T-helper 2 cell (primary cell): ENCODE results near the gene RNF144A.
"Not testable (repeated sequence)": the region's sequence is repeated elsewhere in the genome, so short reads cannot be mapped to it uniquely, and the experiment has no call there.

Experiments used
- DNase-seq, 5 experiments: peaks; one replicate each; pipeline versions ENCODE4 v3.0.0 to v3.0.0-alpha.2; 2012 to 2022

Gene RNF144A

DNA sequence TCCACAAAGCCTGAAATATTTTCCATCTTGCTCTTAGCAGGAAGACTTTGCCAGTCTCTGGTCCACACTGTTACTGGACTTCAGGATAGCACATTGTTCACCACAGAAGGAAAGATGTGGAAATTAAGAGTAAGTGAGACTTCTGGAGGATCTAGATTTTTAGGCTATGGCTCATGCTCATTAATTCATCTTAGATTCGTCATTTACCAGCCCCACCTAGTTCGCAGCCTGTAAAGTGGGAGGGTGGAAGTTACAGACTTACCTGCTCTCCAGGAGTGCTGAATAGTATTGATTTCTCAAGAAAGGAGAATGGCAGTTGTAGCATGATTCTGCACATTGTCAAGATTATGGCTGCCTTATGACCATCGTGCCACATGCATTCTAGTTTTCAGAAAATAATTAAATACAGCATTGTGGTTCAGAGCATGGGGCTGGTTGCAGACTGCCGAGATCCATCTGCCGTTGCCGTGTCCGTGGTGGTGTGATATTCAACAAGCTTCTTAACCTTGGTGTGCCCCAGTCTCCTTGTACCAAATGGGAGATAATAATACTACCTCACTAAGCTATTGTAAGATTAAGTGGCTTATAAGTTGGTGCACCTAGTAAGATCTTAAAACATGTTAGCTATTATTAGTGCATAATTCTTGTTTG lies 56.8 kb downstream of the RNF144A start:
- no peak for DNase-seq

DNA sequence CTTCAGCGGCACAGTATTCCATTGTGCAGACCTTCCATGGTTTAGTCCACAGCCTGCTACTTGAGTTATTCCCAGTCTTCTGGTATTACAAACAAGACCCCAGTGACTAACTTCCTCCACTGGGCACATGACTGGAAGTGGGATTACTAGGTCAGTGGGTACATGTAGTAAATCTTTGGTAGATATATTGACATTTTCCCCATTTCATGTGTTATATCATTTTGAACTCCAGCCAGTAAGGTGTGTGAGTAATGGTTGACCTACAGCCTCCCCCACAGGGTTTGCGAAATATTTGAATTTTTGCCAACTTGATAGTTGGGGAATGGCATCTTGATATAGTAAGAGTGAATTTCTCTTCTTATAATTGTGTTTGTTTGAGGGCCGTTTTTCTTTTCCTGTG lies 58.8 kb downstream of the RNF144A start:
- no peak for DNase-seq

DNA sequence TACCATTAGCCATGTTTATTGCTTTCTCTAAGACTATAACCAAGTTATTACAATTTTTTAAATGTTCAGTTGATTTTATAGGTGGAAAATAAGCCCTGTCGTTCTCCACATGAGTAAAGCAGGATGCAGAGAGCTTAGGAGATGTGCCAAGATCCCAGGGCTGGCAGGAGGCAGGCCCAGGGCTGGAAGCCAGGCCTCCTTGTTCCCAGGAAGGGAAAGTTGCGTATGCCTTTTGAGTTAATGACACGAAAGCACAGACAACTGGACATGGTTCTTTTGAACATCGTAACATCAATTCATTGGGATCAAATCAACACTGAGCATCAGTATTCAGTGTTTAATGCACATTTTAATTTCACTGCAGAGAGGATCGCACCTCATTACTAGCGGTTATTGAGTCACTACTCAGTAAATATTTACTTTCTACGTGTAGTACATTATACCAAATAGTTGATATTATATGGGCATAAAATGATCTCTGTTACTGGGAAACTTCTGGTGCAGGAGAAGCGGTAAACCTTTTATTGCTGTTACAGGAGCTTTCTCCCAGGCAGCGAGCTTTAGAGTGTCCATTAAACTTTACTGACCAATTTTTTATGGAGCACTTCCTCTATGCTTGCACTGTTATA lies 60.0 kb downstream of the RNF144A start:
- DNase-seq: no peak

DNA sequence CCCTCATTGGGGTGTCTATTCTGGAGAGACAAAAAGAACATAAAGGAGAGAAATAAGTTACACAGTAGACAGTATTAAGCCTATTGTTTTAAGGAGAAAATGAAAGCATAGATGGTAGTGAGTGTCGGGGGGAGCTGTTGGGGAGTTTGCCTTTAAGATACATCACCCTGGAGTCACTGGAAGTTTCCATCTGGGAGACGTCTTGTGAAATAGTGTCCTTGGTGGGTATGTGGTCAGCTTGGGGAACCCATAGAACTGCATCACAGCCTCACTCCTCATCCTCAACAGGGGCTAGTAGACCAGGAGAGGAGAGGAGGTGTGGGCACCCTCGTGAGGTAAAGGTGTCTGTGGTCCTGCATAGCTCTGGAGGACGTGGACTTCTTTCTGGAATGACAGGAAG lies 60.6 kb downstream of the RNF144A start:
- no peak for DNase-seq

DNA sequence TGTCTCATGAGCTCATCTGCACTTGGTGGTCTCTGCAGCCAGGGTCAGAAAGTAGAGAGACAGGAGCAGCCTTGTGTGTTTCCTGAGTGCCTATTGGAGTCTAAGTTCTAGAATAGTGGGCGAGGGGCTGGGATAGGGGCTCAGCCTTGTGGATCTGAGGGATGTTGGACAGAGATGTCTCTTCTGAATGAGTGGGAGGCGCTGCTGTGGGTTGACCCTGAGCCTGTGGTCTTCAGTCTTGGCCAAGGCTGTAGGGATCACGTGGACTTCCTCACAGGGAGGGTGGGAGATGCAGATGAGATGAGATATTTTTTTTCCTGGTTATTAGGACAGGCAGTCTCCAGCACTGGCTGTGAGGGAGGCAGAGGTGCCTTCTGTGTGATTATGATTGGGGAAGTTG lies 61.8 kb downstream of the RNF144A start:
- DNase-seq: no peak

DNA sequence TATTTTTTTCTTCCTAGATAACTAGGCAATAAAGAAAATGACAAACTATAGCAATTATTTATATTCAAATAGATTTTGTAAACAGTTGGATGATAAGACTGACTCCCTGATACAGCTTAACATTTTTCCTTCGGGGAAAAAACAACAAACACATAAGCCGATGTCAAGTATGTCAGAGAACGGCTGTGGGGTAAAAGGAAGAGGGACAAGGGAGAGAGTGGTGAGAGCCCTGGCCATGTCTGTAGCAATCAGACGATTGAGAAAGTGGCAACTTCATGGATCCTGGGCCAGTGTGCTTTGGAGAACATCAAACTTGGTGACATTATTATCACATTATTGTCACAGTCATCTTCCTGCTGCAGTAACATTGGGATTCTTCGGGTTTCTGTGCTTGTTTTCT lies 65.2 kb downstream of the RNF144A start:
- no peak for DNase-seq

DNA sequence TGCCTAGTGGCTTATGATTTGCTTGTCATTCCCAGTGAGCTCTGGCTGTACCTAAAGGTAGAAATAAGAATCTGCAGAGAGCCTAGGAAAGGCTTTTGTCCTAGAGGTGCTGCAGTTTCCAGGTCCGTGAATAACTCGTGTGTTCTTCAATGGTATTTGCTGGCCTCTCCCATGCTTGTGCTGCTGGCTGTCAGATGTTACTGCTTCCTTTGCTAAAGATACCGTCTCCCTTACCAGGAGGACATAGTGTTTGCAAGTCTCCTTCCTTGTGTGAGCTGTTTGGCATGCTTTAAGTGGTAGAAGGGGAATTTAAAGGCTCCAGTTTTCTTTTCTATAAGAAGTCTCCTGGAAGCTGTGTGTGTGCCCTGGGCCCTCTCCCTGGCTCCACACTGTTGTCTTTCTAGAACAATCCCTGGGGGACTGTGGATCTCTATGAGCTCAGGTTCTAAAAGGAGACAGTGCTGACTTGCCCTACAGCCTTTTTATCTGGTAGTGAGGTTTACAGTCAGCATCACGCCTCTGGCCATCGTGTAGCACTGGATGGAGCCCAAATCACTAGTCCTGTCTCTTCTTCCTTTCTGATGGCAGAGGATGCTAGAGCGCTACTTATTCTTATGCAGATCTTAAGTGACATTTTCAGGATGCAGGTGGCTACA lies 65.8 kb downstream of the RNF144A start:
- no peak for DNase-seq

DNA sequence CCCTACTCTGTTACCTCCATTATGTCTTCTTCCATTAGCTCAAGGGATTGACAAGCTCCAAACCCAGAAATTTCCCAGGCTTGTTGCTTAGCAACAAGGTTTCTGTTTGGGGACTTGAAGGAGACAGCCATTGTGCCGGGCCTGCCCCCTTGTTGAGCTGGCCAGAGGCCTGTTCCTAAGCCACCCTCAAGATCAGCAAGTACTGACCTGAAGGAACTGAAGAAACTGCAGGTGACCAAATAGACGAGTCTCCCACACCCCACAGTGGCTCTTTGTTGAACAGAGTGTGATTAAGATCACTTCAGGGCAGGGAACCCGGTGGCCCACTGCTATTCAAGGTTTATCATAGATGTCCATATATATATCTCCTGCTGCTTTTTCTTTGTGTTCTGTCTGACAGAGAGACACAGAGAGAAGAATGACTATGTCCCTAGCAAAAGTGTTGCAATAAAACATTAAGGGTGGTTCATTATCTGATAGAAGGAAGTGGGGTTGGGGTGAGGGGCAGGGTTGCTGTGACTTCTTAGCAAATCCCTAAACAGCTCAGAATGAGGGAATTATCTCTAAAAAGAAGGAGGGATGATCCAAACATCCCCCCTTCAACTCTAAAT lies 69.2 kb downstream of the RNF144A start:
- DNase-seq: no peak

DNA sequence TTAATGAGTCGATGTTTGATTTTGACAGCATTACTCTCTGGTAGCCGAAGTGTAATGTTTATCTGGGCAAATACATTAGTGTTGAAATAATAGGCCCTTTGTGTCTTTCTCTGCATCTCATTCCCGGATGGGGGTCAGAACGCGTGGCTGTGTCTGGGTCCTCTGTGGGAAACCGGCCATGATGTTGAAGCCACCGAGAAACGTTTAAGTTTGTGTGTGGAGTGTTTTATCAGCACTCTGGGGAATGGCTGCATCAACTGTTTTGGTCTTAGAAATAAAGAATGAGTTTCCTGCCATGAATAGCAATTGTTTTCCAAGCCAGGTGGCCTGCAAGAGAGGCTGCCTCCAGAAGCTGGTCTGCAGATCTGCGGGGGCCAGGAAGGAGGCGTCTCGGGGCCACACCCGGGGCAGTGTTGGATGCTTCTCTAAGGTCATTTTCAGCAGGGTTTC lies 69.7 kb downstream of the RNF144A start:
- DNase-seq: no peak

DNA sequence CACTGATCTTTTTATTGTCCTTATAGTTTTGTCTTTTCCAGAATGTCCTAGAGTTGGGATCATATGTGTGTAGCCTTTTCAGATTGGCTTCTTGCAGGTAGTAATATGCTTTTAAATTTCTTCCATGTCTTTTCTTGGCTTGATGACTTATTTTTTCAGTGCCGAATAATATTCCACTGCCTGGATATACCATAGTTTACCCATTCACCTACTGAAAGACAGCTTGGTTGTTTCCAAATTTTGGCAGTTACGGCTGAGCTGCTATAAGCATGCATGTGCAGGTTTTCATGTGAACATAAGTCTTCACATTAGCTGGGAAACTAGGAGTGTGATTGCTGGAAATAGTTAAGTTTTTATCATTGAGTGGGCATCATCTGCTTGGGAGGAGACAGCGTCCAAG lies 73.7 kb downstream of the RNF144A start:
- DNase-seq: no peak

DNA sequence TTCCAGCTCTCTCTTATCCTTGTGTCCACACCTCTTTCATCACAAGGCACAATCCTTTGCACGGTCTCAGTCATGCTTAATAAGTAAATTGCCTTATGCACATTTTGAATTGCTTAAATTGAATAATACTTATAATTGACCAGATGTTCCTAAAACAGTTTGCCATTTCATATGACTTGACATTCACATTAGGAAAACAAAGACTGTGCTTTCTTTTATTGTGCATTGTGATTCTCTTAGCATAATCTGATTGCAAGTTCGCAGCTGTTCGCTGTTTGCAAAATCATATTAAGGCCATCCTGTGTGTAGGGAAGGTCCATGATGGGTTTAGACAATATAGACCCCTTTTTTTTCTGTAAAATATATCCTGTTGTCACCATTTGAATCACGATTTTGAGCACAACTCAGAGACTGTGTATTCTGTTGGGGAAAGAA lies 75.6 kb downstream of the RNF144A start:
- DNase-seq: no peak

DNA sequence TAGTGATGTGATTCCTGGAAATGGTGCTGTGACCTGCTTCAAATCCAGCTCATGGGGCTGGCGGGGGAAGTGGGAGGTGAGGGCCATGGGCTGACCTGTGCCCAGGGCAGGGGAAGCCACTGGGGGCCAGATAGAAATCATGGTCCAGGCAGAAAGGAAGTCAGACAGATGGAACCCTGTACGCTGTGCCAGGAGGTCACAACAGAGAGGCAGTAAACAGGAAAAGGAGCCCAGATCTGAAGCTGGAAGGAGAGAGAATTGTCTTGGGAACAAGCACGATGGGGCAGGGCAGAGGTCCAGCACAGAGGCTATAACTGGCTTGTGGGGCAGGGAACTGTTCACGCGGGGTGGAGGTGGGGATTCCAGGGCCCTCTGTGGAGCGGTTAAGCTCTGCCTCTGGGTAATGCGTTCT lies 76.0 kb downstream of the RNF144A start:
- DNase-seq: no peak

DNA sequence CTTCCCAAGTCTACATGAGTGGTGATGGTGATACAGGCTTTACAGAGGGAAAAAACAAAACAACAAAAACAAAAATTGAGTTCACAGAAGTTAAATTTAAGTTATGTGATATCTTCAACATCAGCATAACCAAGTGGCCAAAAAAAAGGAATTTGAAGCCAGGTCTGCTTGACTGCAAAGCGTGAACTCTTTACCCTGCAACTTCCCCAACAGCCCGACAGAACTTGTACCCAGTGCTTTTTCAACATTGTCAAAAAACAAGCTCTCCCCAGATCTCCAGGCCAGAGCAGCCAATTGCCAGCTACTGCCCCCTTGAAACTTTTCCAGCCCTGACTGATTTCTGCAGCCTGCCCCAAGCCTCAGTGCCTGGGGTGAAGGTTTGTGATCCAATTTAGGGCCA lies 76.7 kb downstream of the RNF144A start:
- DNase-seq: no peak

DNA sequence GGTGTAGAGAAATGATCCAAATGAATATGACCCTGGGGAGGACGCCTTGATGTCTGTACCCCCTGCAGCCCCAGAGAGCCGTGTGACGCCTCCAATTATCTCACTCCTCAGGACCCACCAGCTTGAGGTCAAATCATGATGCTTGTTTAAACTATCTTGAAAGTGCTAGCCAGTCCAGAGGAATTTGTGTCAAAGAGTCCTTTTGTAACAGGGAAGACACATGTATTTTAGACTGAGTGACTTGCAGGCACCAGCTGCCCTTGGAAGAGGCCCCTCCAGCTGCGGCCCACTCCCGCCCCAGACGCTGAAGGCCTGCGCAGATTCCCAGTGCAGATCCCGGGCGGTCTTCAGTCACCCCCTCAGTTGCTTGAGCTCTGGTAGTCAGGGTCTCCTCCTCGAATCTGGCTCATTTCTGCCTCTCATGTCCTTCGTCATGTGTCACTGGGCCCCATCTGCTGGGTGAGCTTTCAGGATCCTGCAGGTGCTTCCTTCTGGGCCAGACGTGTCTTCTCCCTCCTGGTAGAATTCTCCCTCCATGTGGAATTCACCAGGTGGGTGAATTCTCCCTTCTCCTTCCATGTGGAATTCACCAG lies 77.4 kb downstream of the RNF144A start:
- DNase-seq: no peak

DNA sequence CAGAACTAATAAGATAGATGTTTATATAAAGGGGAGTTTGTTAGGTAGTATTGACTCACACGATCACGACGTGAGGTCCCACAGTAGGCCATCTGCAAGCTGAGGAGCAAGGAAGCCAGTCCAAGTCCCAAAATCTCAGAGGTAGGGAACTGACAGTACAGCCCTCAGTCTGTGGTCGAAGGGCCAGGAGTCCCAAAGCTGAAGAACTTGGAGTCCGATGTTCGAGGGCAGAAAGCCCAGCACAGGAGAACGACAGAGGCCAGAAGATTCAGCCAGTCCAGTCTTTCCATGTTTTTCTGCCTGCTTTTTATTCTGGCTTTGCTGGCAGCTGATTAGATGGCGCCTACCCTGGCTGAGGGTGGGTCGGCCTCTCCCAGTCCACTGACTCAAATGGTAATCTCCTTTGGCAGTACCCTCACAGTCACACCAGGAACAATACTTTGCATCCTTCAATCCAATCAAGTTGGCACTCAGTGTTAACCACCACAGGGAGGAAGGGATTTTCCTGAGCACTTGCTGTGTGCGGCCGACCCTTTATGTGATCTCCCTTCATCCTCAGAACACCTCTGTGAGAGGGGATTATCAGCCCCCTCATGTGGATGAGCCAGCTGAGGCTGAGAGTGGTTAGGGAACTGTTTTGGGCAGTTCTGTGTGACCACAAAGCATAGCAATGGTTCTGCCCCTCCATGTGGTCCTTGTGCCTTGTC lies 78.3 kb downstream of the RNF144A start:
- DNase-seq: no peak

DNA sequence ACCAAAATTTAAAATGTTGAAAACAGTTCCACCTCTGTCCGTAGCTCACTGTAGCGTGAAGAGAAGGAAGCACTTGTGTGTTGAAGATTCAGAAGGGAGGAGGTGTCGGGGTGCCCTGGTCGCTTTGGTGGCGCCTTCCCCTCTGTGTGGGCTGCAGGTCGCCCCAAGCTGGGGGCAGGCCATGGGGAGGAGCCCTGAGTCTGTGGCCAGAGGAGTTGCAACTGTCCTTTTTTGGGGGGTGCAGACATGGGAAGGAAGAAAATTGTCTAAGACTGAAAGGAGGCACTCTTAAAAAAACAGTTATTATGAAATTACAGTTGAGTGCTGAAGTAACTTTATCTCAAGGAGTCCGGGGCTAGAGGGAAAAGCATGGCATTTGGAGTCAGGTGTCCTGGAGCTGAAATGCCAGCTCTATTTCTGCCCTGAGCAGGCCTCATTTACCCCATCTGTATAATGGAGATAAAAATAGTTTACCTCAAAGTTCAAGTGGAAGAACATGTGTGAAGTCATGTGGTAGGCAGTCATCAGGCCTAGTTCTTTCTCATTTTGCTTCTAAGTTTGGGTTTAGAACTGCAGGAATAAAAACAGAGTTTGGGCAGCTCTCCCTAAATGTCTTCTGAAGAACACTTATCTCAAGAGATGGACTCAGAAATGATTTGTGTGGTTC lies 82.1 kb downstream of the RNF144A start:
- DNase-seq: no peak

DNA sequence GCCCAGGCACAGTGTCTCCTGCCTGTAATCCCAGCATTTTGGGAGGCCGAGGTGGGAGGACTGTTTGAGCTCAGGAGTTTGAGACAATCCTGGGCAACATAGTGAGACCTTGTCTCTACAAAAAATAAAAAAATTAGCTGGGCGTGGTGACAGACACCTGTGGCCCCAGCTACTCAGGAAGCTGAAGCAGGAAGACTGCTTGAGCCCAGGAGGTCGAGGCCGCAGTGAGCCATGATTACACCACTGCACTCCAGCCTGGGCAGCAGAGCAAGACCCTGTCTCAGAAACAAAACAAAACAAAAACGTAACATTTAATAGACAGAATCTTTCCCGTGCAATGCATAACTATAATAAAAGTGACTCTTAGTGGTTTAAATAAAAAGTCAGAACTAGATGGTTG lies 84.2 kb downstream of the RNF144A start:
- not testable (repeated sequence) for DNase-seq

DNA sequence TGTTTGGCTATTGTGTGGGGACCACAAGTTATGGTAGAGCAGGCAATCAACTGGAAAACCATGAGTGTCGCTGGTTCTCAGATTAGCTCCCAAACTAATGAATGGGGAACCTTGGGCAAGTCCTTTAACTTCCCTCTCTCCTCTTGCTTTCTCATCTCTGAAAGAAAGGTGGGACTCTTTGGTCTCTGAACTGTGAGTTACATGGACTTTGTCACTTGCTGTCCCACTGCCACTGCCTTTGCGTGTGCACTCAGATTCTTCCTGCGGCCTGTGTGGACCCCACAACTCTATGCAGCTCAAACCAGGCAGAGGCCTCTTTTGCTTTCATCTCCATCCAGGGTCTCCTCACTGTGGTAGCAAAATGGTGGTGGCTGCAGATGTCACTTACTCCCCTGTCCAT lies 86.7 kb downstream of the RNF144A start:
- no peak for DNase-seq

DNA sequence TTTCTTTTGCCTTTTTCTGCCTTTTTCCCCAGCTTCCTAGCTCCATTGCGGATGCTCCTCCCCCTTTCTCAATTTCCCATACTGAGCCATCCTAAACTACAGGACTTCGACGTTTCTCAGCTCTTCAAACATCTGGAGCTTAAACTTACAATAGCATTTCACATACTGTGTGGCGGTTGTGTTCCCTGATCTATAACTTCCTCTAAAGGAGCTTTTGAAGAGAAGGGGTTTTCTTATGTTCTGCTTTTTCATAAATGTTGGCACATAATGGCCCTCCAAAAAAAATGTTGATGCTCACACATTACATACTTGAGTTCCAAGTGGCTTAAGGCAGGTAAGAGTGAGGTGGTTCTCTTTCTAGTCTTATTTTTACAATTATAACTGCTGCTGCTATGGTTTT lies 87.4 kb downstream of the RNF144A start:
- no peak for DNase-seq

DNA sequence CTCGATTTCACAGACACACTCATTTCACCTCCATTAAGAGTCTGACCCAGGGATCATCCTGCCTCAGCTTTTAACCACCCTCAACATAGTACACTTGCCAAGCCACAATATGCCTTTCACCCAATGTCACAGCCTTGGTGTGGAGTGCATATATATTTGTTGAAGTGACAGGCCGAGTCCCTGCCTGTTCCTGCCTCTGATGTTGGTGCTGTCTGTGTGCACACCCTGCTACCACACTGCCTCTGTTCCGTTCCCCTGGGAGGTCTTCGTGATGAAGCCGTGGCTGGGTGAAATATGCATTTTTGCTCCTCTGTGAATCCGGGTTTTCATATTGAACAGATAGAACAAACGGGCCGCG lies 90.3 kb downstream of the RNF144A start:
- no peak for DNase-seq

DNA sequence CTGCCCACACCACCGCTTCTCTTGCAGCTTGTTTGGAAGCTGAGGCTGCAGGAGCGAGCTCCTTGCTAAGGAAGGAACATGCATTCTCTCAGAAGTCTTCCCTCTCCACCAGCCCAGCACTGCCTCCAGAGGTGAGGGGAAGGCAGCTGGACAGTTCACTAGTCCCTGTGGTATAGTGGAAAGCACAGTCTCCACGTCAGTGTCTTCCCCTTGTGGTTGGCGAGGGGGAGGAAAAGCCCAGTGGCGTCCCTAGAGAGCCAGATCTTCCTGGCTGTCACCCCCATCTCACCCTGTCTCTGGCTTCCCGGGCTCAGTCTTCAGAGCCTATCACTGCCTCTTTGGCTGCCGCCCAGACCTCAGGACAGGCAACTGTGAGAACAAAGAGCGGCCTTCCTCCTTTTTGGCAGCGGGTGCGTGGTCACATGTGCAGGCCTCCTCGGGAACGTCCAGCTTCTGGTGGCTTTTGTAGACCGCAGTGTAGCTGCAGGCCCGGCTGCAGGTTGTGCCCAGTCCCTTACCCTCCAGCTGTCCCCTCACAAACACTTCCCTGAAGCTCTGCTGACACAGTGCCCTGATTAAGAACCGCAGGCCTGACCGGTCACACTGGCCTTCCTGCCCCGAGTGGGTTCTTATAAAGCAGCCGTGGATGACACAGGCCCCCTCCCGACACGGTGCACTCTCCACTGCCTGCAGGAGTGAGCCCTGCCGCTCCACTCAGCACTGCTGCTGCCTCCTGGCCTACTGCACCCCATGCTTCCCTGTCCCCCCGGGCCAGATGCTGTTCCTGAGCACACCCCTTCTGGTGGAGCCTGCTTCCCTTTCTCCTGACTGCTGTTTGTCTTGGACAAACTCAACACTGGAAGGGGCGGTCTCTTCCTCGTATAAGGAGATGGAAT lies 90.9 kb downstream of the RNF144A start:
- DNase-seq: no peak
